Kidney glomerular epithelial cell (primary cell): Measurements from ENCODE around the gene SSRP1.
A peak's percentile ranks its signal among the peaks of the same experiment; 100 is the strongest.

ENCODE experiments used
- DNase-seq: peaks from one replicate; lab custom pipeline; 2025; lab: John Stamatoyannopoulos, UW

Gene SSRP1

DNA sequence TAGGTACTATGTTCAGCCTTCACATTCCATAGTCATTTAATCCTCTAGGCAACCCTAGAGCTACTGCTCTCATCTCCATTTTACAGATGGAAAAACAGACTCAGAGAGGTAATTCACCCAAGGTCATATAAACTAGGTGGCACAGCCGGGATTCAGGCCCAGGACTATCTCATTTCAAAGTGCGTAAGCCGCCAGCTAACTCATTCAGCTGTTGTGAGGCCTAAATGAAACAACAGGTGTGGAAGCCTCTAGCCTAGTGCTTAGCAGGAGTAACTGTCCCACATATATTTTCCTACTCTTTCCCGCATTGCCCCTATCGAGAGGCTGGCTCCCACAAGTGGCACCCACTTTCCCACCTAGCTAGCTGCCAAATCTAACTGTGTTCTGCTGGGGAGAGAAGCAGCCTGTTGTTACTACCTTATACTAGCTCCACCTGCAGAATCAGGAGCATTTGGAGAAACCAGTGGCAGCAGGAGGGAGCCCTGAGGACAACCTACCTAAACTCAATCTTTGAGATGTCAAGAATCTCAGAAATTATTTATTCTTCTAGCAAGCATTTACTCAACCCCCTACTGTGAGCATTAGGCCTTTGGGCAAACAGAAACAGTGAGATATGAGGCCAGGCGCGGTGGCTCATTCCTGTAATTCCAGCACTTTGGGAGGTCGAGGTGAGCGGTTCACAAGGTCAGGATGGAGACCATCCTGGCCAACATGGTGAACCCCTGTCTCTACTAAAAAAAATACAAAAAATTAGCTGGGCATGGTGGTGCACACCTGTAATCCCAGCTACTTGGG, 24.4 kb upstream of the SSRP1 start:
- DNase-seq: no peak

DNA sequence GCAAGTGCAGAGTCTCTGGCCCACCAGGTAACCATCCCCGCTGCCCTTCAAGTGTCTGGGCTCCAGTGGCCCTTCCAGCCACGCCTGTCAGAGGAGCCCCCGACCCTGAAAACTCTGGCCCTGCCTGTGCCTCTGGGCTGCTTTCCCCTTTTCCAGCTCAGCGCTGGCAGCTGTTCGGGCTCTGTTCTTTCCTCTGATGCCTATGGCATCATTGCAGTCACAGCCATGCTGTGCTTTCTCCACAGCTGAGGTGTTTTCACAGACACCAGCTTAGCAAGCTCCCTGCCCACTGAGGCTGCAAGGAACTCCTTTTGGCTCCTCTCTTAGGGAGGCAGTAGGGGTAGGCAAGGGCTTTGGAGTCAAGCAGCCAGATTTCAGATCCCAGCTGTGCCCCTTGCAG, 23.7 kb upstream of the SSRP1 start:
- no peak for DNase-seq

GRCh38 chr11:57358991-57359390, 23.3 kb upstream of the SSRP1 start:
- DNase-seq: no peak

DNA sequence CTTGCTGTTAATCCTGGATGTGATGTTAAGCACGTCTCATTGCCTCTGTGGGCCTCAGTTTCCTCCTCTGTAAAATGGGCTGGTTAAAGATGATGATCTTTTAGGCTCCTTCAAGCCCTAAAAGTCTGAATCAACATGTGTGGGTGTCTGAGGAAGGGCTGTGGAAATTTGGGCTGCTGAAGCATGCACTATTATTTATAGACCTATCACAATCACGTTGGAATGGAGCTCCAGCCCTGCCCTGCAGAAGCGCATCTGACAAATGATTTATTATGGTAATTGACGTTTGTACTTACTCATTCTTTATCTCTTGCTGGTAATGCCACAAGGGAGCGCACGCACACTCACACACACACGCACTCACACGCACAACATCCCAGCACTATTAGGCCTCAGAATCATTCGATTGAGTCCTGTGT, 22.9 kb upstream of the SSRP1 start:
- DNase-seq: no peak

GRCh38 chr11:57357856-57358255, 22.2 kb upstream of the SSRP1 start:
- DNase-seq: no peak

- DNase-seq: no peak
Measured at GRCh38 chr11:57357310-57357709, 21.6 kb upstream of the SSRP1 start.

GRCh38 chr11:57356268-57356667, 20.6 kb upstream of the SSRP1 start:
- no peak for DNase-seq

- DNase-seq: no peak
Measured at GRCh38 chr11:57354699-57355098, 19.0 kb upstream of the SSRP1 start.

DNA sequence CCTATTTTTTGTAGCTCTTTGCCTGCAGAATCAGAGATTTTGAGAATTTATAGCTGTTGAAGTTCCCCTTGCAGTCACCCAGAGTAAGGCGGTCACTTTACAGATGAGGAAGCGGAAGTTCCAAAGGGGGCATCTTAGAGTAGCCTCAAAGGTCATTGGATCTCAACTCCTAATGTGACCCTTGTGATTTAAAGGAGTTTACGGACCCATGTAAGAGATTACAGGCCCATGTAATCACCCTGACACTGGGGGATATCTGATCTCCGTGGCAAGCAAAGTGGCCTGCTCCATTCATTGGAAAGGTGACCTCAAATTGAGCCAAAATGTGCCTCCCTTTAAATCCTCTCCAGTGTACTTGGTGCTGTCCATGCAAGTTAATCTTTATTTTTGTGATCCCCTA, 18.2 kb upstream of the SSRP1 start:
- DNase-seq: no peak

DNA sequence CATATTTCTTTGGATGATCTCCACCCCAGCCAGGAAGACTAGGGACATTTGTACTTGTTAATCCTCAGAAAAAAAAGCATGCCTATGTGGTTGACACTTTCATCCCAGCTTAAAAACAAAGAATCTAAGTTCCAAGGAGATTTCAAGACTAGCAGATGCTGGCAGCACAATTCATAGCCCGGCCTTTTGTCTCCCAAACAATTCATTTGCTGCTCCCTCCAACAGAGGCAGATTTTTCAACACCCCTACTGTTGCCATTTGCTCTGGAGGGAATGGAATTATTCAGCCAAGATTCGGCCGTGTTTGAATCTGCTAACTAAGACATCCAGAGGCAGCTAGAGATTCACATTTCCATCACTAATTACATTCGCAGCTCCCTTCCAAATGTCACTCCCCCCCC, 17.8 kb upstream of the SSRP1 start:
- DNase-seq: no peak

- no peak for DNase-seq
Measured at GRCh38 chr11:57353036-57353435, 17.3 kb upstream of the SSRP1 start.

DNA sequence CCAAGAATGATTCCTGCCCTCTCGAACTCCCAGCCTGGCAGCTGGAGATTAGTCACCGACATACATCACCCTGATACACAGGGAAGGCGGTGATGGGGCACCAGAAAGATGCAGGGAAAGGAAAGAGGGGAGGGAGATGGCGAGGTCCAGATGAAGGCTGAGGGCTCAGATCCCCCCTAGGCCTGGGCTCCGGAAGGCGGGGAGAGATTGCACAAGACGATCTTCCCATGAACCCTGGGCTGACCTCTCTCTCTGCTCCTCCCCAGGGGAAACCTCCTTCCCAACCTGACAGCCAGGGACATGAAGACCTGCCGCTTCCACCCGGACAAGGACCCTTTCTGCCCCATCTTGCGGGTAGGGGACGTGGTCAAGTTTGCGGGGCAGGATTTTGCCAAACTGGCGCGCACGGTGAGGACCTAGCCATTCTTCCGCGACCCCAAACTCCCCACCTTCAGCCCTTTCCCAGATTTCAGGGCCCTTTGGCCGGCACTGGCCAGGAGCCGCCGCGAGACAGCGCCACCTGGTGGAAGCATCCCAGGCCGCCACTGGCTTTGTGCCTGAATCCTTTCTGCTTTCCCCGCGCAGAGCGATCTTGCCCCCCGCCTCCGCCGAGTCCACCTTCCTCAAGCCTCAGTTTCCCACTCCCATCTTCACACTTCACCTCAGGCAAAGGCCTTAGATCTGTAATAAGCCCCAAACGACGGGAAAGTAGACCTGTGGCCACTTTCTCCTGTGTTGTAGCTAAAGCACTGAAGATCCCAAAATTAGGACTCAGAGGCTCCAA, 14.0 kb upstream of the SSRP1 start:
- DNase-seq: peak; percentile 5

DNA sequence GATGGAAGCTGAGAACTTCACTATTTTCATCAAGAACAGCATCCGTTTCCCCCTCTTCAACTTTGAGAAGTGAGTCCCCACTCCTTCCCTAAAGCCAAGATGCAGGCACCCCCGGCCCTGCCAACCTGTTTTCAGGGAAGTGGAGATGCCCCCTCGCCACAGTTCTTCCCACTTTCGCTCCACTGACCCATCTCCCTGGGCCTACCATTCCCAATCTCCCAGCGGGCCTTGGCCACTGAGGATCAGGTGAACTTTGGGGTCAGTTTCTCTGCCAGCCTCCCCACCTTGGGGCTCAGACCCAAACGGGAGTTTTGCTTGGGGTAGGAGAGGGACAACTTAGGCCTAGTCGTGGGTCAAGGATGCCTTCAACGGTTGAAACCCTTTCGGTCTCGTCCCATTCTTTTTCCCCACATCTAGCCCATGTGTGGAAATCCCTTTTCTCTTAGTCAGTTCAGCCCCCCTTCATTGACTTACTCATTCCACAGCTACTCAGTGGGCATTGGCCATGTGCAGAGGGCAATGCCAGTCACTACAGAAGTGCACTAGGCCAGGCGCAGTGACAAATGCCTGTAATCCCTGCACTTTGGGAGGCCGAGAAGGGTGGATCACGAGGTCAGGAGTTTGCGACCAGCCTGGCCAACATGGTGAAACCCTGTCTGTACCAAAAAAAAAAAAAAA, 13.1 kb upstream of the SSRP1 start:
- DNase-seq: no peak

DNA sequence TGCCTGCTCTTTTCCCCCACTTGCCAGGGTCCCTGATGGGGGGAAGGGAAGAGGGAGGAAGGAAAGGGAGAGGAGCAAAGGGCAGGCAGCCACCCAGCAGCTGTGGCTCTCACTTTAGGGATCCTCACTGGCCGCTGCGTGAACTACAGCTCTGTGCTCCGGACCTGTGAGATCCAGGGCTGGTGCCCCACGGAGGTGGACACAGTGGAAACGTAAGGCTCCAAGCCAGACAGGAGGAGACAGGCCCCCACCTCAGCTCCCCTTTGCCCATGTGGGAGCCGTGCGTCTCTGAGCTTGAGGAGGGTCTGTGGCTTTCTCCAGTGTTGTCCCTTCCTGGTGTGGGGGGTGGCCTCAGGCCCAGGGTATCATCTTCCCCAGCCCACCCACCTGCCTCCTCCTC, 12.4 kb upstream of the SSRP1 start:
- DNase-seq: no peak

DNA sequence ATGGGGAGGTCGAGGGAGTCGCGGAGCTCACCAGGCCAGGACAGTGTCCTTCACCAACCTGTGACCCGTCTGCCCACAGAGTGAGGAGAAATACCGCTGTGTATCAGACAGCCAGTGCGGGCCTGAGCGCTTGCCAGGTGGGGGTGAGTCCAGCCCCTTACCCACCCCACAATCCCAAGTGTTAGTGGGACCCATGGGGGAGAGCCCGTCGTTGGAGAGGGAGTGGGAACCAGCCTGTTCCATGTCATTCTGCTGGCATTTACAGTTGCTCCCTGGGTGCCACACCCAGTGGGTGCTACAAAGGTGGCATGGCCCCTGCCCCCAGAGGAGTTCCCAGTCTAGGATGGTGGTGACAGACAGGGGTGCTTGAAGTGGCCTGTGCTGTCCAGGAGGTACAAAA, 11.6 kb upstream of the SSRP1 start:
- no peak for DNase-seq

DNA sequence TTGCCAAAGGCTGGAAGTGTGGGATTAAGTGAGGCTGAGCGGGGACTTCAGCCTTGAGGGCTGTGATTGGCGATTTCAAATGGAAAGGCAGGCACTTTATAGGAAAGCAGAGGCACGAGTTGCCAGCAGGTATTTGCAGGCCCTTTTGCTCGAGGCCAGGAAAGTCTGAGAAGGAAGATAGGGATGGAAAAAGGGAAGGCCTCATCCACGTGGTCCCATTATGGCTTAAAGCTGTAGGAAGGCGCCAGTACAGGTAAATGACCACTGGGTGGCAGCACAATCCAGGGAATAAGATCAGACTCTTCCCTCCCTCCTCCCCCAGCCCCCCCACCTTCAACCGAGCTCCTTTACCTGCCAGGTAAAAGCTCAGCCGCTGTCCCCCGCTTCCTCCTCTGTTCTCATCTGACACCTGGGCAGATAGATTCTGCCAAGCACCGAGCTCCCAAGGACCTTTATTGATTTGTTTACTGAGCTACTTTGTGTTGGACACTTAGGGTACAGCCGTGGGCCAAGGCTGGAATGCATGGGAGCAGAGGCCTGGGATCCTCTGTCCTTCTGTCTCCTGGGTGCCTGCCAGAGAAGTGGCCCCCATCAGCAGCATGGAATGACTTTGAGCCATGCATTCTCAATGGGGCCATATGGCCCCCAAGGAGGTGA, 10.0 kb upstream of the SSRP1 start:
- DNase-seq: peak; percentile 31

GRCh38 chr11:57344826-57345225, 9.1 kb upstream of the SSRP1 start:
- DNase-seq: no peak

- no peak for DNase-seq
Measured at GRCh38 chr11:57343825-57344224, 8.1 kb upstream of the SSRP1 start.

- no peak for DNase-seq
Measured at GRCh38 chr11:57342702-57343101, 7.0 kb upstream of the SSRP1 start.

DNA sequence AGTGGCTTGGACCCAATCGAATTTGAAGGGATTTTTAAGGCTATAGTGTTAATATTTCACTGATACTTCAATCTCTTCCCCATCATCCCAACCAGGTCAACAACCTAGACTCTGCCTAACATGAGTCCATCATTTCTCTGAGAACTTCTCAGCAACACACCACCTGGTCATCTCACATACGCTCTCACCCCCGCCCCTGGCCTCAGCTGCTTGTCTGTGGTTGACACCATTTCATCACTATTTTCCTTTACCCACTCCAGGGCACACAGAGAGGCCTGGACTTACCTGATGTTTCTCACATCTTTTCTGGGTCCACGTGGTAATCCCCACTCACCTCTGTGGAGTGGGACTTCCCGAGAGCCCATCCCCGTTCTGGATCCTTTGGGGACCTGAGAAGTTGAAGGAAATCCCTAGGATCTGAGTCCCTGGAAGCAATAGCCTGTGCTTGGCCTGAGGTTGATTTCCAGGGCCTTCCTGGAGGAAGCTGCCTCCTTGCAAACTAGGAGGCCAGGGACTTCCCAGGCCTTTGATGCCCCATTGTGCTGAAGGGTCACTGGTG, 5.6 kb upstream of the SSRP1 start:
- no peak for DNase-seq

GRCh38 chr11:57340039-57340615, 4.4 kb upstream of the SSRP1 start:
- DNase-seq: peak; percentile 9

- no peak for DNase-seq
Measured at GRCh38 chr11:57339328-57339727, 3.6 kb upstream of the SSRP1 start.
